Muscle of arm (tissue), 12 donors: ENCODE measurements around the gene ARHGAP26. TPM values are rescaled to one million over a fixed set of nuclear protein-coding genes. Genes with fewer than 3 reads are reported as not detected.

Experiments
- DNase-seq: peaks from one replicate; pipeline ENCODE4 v3.0.0-alpha.2; 2013
- polyA plus RNA-seq, 12 donors: library from polyadenylated mRNA; unstranded; fragments of 120-200 nt; gene quantifications; one replicate each; pipeline ENCODE4 v1.2.1, GENCODE V29; 2013; ENCODE audit not compliant: insufficient read length in 12 of 12

ARHGAP26 gene
- polyA plus RNA-seq, 12 donors: 12.3 to 34.1 (median 15.8) TPM; not detected in 1

DNA sequence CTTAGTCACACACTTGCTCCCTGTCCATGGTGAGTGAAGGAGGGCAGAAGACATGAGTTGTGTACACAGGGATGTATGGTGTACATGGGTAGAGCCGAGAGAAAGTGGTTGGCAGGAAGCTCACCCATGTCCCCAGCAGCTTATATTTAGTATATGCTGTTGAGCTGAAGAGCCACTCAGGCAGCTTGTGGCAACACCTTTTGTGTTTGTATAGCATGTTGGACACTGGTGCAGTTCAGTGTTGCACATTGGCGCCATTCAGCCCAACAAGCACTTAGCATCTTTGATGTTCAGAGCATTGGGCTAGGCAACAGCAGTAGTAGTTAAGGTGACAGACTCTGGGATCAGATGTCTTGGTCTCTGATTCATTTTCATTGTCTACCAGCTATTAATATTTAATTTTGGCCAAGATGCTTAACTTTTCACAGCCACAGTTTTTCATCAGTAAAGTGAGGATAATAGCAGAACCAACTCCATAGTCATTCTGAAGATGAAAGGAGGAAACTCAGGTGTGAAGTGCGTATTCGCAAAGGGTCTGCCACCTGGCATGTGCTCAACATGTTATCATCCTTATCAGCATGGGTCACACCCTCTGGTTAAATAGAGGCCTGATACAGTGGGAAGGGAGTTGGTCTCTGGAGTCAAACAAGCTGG is 448.5 kb downstream of the ARHGAP26 start:
- DNase-seq: no peak

DNA sequence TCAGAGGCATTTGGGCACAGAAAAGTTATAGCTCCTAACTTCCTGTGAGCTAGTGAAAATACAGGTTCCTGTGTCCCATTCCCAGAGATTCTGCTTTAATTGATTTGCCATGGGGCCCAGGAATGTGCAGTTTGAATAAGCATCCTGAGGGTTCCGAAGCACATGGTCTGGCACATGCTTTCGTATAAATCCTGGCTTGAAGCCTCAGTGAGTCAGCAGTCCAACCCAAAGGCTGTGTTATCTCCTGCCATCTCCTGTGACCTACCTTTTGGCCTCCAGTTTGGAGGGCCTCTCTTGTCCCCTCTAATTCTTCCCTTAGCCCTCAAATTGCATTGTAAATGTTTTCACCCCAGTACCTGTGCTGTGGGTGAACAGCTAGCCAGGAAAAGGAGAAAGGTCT is 449.5 kb downstream of the ARHGAP26 start:
- no peak for DNase-seq

DNA sequence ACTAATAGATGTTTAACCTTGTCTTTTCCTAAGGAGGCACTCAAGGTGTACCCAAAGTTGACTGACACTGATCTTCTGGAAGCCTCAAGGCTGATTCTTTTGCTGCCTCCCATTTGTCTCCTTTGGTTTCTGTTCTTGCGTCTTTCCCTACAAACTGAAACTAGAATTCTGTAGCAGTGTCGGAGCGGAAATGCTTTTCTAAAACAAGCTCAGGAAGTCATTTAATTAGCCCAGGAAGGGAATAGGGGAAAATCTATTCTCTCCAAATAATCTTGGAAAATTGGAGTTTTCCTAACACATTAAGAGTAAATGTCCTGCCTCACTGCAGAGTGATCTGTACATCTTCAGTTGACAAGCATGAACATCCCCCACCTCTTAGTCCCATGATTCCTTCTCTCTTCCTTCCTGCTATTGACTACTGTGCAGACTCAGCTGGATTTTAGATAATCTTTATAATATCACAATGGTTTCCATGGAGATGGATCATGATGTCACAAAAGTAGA is 450.6 kb downstream of the ARHGAP26 start:
- DNase-seq: no peak

DNA sequence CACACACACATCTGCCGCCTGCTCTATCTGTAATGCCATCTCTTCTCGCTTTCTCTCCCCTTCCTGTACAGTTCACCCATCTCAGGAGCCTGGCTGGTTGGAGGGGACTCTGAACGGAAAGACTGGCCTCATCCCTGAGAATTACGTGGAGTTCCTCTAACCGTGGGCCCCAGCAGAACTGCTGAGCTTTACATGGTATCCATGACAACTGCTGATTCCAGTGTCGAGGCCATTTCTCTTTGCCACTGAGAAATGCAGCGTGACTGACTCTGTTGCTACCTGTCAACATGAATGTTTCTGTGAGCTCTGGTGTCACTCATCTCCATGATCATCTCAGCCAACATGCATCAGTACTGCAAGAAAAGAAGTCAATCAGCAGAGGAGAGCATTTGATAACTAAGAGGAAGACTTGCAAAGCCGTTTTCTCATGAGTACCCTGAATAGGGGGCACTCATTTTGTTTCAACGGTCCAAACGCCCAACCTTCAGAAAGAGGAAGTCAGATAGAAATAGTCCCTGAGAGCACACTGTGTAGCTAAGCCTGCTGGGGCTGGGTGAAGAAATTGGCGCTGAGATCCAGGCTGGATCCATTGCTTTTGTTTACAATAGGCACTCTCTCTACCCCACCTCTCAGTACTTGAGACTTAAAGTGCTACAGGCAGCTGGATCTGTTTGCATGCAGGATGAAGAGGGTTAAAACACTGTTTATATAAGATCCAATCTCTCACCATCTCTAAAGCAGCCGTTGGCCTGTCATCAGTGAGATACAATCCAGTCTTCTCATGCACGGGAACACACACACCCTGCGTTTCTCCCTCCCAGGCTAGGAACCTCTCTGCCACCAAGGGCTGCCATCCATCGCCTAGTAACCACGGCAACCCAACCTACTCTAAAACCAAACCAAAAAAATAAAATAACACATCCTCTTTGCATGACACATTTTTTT is 452.4 kb downstream of the ARHGAP26 start:
- no peak for DNase-seq

DNA sequence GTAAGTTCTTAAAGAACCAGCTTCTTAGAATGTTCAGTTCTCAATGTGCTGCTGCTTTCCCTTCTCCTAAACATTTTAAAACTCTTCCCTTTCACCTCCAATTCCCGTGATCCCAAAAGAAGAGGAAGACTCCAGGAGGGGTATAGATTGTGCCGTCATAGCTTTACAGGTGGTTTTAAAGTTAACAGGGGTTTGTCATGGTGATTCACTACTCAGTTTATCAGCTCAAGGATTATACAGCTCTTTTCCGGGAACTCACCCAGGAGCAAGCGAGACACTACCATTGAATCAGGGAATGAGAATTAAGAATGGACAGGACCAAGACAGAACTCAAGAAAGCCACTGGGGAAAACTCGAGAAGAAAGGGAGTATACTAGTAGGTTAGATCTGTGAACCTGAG is 454.5 kb downstream of the ARHGAP26 start:
- DNase-seq: no peak

DNA sequence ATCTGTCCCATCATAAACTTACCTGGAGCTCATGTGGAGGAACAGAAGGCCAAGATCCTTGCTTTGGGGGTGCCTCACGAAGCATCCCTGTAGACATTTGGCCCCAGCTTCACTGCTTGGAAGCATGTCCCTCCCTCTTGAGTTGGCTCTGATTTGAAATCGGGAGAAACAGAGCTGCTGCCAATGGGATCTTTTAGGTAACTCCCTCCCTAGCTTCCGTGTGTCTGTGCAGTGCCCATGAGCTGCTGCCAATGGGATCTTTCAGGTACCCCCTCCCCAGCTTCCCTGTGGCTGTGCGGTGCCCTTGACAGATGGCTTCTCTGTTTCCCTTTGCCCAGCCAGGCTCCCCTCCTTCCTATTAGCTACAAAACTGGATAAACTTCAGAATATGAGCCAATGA is 455.3 kb downstream of the ARHGAP26 start:
- no peak for DNase-seq

DNA sequence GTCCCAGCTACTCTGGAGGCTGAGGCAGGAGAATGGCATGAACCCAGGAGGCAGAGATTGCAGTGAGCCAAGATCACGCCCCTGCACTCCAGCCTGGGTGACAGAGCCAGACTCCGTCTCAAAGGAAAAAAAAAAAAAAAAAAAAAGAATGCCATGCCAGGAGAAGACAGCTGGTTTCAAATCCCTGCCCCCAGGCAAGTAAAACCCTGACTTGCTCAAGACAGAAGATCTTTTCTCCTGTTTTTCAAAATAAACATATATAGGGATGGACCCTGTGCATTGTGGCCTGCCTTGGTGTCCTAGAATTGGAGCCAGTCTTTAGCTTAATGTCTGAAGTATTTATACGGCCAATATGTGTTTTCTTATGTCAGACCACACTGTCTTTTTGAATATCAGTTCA is 456.2 kb downstream of the ARHGAP26 start:
- no peak for DNase-seq

DNA sequence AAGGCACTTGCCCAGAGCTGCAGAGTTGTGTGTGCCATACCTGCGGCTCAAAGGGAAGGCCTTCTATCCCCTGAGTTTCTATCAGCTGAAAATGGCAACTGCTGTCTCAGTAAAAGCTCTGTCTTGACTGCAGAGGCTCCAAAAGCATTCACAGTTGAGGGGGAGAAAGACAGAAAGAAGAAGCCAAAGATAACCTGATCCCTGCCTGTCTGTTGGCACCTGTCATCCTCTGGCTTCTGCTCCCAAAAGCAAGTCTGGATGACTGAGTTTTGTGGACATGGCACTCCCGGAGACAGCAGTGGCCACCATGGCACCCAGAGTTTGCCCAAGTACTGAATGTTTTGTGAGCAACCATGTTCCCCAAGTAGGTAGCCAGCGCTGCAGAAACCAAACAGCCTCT is 456.7 kb downstream of the ARHGAP26 start:
- DNase-seq: no peak

DNA sequence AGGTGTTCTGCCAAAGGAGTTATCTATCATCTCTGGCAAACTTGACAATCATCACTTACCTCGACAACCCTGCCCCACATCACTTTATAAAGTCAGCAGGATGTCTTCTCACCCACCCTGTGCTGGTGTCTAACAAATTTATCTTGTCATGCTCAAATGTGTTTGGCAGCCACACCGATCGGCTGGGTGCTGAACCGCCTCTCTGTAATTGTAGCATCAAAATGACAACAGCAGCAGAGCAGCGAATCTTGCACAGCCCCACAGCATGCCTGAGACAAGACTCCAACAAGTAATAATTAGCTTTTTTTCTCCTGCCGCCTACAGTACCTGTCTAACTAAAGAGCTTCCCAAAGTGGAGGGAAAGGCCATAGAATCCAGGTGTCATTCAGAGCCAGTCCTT is 457.1 kb downstream of the ARHGAP26 start:
- no peak for DNase-seq

DNA sequence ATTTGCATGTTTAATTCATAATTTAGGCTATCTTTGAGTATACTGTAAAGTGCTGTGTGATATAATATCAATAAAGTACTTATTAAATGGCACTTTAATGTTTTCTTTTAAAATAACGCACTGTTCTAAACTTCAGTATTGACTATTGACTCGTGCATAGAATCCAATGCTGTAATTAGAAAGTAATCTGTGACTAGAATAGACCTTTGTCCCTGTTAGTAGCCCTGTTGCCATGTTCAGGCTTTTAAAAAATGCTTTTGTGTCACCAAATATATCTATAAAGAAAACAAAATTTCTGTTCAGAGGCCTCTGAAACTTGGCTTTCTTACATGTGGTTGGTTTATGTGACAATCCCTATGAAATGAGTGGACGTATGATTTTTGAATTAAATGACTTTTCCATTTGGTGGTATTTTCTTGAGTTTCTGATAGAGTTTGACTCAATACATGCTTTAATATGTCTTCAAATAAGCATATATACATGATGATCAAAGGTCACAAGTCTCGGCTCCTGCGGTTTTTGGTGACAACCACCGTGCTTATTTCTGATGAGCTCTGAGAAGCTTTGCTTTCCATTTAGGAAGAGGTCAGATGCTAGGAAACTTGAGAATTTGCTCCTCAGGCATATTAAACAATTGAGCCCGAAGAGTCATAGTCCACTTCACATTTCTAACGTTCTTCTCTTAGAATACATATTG is 458.6 kb downstream of the ARHGAP26 start:
- DNase-seq: no peak

DNA sequence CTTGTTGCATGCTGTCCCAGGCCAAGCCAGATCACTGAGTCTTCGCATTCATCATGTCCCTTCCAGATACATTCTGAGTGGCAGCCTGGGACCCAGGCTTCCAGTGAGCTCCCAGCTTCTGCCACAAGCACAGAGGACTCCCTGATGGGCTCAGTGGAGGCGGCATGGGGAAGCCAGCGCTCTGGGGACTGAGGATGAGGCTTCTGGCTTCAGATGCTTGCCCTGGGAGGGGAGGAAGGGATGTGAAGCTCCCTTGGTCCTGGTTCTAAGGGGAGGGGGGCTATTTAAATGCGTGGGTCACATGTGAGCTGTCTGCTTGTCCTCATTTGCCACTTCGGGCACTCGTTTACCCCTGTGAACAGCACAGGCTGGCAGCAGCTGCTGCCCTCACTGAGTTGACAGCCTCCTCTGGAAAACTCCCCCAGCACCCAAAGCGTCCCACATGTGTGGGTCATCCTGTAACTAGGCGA is 459.3 kb downstream of the ARHGAP26 start:
- DNase-seq: no peak

DNA sequence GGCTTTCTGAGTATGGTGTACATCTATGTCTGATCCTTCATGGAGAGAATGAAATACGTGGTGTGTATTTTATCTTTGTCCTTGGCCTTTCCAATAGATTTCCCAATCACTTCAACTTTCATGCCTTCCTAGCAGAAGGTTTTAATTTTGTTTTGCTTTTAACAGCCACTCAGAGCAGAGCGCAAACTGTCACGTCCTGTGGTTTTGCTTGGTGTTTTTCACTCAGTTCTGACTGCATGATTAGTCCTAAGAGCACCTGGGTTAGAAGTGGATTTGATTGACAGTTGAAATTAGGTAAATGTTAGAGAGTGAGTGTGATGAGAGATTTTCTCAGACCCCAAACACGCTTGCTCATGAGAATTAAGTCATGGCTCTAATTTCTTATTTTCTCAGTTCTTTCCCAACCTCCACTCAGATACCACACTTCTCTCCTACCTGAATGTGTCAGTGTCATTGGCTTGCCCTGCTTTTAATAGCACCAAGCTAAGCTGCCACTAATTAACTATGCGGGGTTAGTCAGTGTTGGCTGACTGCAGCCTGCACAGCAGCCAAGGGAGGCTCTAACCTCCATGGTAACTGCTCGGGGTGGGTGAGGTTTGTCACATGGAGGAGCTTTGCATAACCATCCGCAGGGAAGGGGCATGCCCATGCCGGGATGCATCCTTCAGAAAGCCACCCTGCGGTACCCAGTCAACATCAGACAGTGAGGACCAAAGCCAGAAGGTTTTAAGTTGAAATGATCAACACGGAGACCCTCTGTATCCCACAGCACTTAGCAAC is 459.9 kb downstream of the ARHGAP26 start:
- DNase-seq: no peak

DNA sequence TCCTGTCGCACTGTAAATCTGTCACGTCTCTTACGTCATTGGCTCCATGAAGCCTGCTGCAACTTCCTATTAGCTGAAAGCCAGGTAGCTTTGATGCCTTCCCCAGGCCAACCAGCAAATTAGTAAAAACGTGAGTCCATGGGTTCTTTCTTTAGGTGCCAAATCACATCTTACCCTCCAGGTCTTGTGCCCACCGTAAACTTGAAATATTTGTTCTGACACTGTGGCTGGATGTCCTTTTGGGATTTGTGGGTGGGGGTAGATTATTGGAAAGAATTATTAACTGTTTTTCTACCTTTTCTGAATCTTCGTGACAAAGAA is 460.5 kb downstream of the ARHGAP26 start:
- no peak for DNase-seq

DNA sequence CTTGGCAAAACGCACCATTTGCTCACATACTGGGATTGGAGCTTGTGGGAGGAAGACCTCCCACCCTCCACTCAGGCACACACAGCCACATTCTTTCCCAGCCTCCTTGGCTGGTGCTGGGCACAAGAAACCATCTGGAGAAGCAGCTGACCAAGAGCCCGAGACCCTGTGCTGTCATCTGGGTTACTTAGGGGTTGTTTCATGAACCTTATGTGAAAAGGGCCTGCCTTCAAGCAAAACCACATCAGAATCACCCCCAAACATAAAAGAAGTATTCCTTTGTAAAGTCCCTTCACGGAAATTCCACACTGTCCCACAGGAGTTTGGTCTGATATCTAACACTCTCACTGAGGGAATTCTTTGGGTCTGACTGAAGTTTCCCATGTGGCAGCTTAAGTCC is 461.2 kb downstream of the ARHGAP26 start:
- DNase-seq: no peak

DNA sequence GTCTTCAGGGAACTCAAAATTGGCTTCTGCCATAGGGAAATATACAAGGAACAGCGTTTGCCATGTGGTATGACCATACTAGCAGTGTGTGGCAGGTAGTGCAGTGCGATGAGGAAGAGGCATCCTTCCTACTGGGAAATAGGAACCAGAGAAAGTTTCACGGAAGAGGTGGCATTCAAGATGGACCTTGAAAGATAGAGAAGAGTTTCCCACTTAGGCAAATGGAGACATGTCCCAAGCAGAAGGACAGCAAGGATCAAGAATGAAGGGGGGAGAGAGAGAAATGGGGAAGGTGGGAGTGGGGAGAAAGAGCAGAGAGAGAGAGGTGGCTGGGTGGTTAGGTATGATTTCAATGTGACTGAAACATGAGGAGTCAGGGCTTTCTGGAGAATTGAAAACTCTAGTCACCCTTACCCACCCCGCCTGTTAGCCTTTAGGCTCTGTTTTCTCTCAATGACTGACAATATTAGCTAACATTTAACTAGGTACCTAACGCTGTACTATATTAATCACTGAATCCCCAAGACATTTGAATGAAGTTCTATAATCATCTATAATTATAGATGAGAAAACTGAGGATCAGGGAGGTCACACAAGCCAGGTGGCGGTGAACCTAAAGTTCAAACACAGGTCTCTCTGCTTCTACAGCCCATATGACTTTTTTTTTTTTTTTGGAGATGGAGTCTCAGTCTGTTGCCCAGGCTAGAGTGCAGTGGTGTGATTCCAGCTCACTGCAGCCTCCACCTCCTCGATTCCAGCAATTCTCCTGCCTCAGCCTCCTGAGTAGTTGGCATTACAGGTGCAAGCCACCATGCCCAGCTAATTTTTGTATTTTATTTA is 462.0 kb downstream of the ARHGAP26 start:
- DNase-seq: no peak

DNA sequence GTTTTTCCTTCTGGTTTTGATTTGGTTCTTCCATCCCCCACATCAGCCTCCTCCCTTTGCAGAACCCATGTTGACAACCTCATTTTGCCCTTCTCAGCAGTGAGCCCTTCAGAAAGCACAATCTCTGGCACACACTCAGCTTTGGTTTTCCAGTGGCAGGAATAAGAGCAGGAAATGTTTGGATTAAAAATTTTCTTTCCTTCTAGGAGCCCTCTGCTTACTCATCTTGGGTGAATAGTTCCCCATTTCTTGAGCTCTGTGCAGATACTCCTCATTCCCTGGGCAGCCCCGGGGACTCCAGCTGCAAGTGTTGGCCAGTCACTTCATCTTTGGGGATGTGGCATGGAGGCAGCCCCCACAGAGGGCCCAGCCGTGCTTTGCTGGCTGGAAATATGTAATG is 462.9 kb downstream of the ARHGAP26 start:
- DNase-seq: no peak

DNA sequence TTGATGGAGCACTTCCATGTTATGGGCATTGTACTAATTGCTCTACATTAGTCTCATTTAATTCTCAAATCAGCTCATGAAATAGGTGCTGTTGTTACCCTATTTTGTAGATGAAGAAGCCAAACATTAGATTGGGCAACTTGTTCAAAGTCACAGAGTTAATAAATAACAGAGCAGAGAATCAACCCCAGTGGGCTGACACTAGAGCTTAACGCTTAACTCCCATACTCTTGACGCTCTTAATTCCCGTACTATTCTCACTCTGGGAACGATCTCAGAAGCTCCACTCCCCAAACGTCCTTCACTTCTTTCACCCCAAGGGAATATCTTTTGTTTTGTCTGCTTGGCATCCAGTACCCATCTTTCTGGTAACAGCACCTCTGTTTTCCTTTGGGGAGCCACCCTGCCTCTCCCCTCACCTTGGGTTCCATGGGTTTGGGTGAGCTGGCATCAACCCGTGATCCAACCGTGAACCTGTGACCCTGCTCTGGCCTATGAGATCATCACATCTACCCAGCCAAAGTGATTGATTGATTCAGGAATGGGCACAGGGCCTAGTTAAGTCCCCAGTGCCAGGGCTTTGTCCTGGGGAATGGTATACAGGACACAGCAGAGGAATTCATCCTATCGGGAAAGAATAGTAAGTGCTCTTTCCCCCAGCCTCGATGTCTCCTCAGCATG is 464.1 kb downstream of the ARHGAP26 start:
- DNase-seq: no peak

DNA sequence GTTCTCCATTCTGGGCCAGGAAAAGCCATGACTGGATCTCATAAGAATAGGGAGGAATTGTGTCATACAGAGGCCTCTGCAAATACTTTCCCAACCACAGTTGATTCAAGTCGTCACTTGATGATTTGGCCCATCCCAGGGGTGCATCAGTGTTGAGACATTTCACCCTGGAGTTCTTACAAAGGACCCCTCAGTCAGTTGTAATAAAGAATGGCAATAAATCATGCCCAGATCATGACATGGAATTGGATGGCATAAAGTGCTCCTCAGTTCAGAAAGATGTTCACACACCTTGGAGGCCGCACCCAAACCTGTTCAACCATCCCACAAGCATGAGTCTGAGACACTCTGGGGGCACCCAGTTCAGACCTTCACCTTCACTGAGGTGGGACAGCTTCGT is 465.2 kb downstream of the ARHGAP26 start:
- DNase-seq: no peak

DNA sequence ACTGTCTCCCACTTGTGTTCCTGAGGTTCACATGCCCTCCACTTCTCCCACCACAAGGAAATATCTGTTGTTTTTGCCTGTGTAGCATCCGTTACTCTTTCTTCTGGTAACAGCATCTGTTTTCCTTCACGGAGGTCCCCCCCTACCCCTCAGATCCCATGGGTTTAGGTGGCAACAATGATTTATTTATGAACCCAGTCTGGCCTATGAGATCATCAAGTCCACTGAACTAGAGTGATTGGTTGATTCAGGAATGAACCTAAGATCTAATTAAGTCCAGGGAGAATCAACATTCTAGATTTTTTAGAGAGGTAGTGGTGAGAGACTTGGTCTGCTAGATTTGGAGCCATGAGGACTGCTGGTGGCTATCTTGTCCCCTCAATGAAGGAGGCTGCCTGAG is 466.5 kb downstream of the ARHGAP26 start:
- no peak for DNase-seq

DNA sequence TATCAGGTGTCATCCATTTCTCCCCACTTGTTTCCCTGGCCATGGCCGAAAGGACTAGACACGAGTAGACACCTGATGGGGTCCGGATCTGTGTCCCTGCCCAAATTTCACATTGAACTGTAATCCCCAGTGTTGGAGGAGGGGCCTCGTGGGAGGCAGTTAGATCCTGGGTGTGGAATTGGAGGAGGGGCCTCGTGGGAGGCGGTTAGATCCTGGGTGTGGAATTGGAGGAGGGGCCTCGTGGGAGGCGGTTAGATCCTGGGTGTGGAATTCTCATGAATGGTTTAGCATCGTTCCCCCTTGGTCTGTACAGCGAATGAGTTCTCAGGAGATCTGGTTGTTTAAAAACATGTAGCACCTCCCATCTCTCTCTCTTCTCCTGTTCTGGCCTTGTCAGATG is 467.5 kb downstream of the ARHGAP26 start:
- no peak for DNase-seq
